HCT116 (cell line): ENCODE data around the gene DCK. TPM values are rescaled to one million over a fixed set of nuclear protein-coding genes. Genes with fewer than 3 reads are reported as not detected.

Experiments
- ATAC-seq: fragments of 200-7000 bp; cut with Tn5 transposase; 2 replicates; pipeline ENCODE4 v1.9.1; 2020; ENCODE audit warnings: mild to moderate bottlenecking, moderate library complexity
- BruUV-seq: library from RNA; stranded (reverse); fragments of 400-500 nt; replicated peaks from 2 replicates; lab custom pipeline; 2021; lab: Mats Ljungman, UMichigan
- CTCF ChIA-PET: fragments of 300-600 bp; sonication (Branson Sonifier 250); formaldehyde crosslinking; loops from one replicate; lab custom pipeline; 2021; ENCODE audit warnings: antibody characterized with exemption; lab: Charles Lee
- POLR2A ChIA-PET: fragments of 300-600, 350-600 bp; sonication (Branson Sonifier 250); formaldehyde crosslinking; loops from one replicate; lab custom pipeline; 2021; ENCODE audit warnings: antibody characterized with exemption; lab: Charles Lee
- RAD21 ChIA-PET, 2 experiments: fragments of 300-600 bp; sonication (Branson Sonifier 250); formaldehyde crosslinking; loops; one replicate each; lab custom pipeline; 2023; ENCODE audit warnings: low total read pairs in 2 of 2; ENCODE audit not compliant: uncharacterized antibody in 2 of 2, unreplicated experiment in 2 of 2, low non-redundant PET in 1 of 2; lab: Charles Lee
- DNase-seq: peaks from one replicate; pipeline ENCODE4 v3.0.0-alpha.2; 2010; ENCODE audit warnings: low read depth, low spot score
- H2AFZ ChIP-seq: fragments of 200-600 bp; shearing (Covaris generic), sonication (generic); 2 replicates; pipeline ENCODE4 v1.6.1; 2017; ENCODE audit warnings: low read depth, mixed run types, mixed read lengths, antibody characterized with exemption, low read length; ENCODE audit not compliant: poor library complexity, severe bottlenecking
- H3K27ac ChIP-seq: 2 replicates; pipeline ENCODE4 v1.5.1; 2012; ENCODE audit warnings: low read depth, low read length
- H3K27me3 ChIP-seq: fragments of 200-600 bp; sonication (generic); 2 replicates; pipeline ENCODE4 v1.6.1; 2016; ENCODE audit warnings: mixed run types, low read length, mixed read lengths; ENCODE audit not compliant: insufficient read depth
- H3K36me3 ChIP-seq, 2 experiments: fragments of 200-500 bp in 1 of 2; fragments of 200-600 bp in 1 of 2; sonication (Bioruptor generic) in 1 of 2; sonication (generic) in 1 of 2; 2 replicates each; pipeline versions ENCODE4 v1.5.1 to v1.6.1; 2014 to 2016; ENCODE audit warnings: low read length in 2 of 2, inconsistent platforms in 1 of 2, mixed read lengths in 1 of 2, mixed run types in 1 of 2; ENCODE audit not compliant: insufficient read depth in 2 of 2, control insufficient read depth in 1 of 2
- H3K4me1 ChIP-seq, 2 experiments: fragments of 200-600 bp in 1 of 2; sonication (generic) in 1 of 2; 2 replicates each; pipeline versions ENCODE4 v1.5.1 to v1.6.1; 2012 to 2017; ENCODE audit warnings: low read length in 2 of 2, inconsistent platforms in 1 of 2, mild to moderate bottlenecking in 1 of 2, mixed read lengths in 1 of 2, mixed run types in 1 of 2, moderate library complexity in 1 of 2; ENCODE audit not compliant: insufficient read depth in 2 of 2, control insufficient read depth in 1 of 2
- H3K4me2 ChIP-seq: fragments of 200-600 bp; sonication (generic); 2 replicates; pipeline ENCODE4 v1.6.1; 2017; ENCODE audit warnings: mixed run types, low read length, mixed read lengths
- H3K4me3 ChIP-seq, 2 experiments: fragments of 200-600 bp in 1 of 2; sonication (generic) in 1 of 2; replicated peaks in 1 of 2; 2 replicates each; pipeline ENCODE4 v1.5.1; 2011 to 2016; ENCODE audit warnings: low read length in 2 of 2, control low read depth in 1 of 2, low read depth in 1 of 2, mild to moderate bottlenecking in 1 of 2, mixed read lengths in 1 of 2, mixed run types in 1 of 2
- H3K79me2 ChIP-seq: fragments of 200-600 bp; sonication (generic); 2 replicates; pipeline ENCODE4 v1.6.1; 2017; ENCODE audit warnings: mild to moderate bottlenecking, mixed run types, low read length, moderate library complexity, mixed read lengths; ENCODE audit not compliant: insufficient read depth
- H3K9ac ChIP-seq: fragments of 200-600 bp; sonication (generic); 2 replicates; pipeline ENCODE4 v1.6.1; 2016; ENCODE audit warnings: low read length, mixed read lengths
- H3K9me2 ChIP-seq: fragments of 200-600 bp; sonication (generic), shearing (Covaris generic); 2 replicates; pipeline ENCODE4 v1.6.1; 2017; ENCODE audit warnings: mixed run types, mild to moderate bottlenecking, moderate library complexity; ENCODE audit not compliant: insufficient read depth
- H3K9me3 ChIP-seq, 2 experiments: fragments of 200-500 bp in 1 of 2; fragments of 200-600 bp in 1 of 2; sonication (Bioruptor generic) in 1 of 2; sonication (generic) in 1 of 2; 2 replicates each; pipeline ENCODE4 v1.6.1; 2014 to 2017; ENCODE audit warnings: low read length in 2 of 2, mixed read lengths in 2 of 2, inconsistent platforms in 1 of 2, low read depth in 1 of 2, mild to moderate bottlenecking in 1 of 2, mixed run types in 1 of 2, moderate library complexity in 1 of 2; ENCODE audit not compliant: control insufficient read depth in 1 of 2, insufficient read depth in 1 of 2
- H4K20me1 ChIP-seq: fragments of 200-600 bp; sonication (generic), shearing (Covaris generic); 2 replicates; pipeline ENCODE4 v1.6.1; 2017; ENCODE audit warnings: mixed run types, mild to moderate bottlenecking, moderate library complexity; ENCODE audit not compliant: insufficient read depth
- ATF3 ChIP-seq: IDR thresholded peaks from 2 replicates; pipeline ENCODE4 v1.6.1; 2012
- CBX3 ChIP-seq: IDR thresholded peaks from 2 replicates; pipeline ENCODE4 v1.6.1; 2012; ENCODE audit warnings: low read depth
- CEBPB ChIP-seq: IDR thresholded peaks from 2 replicates; pipeline ENCODE4 v1.6.1; 2012; ENCODE audit warnings: low read depth
- CTCF ChIP-seq, 3 experiments: fragments of 200-600 bp in 1 of 3; sonication (generic) in 1 of 3; IDR thresholded peaks in 2 of 3; conservative IDR thresholded peaks in 1 of 3; 2 replicates each; pipeline ENCODE4 v1.5.1; 2012 to 2017; ENCODE audit warnings: low read depth in 2 of 3, low read length in 2 of 3, antibody characterized with exemption in 1 of 3, borderline replicate concordance in 1 of 3, control low read depth in 1 of 3, mild to moderate bottlenecking in 1 of 3, mixed read lengths in 1 of 3, mixed run types in 1 of 3, moderate library complexity in 1 of 3; ENCODE audit not compliant: insufficient read depth in 1 of 3
- ELF1 ChIP-seq: IDR thresholded peaks from 2 replicates; pipeline ENCODE4 v1.6.1; 2012; ENCODE audit warnings: low read depth, borderline replicate concordance
- EZH2phosphoT487 ChIP-seq: fragments of 200-600 bp; IDR thresholded peaks from 2 replicates; pipeline ENCODE4 v1.6.1; 2018; ENCODE audit warnings: antibody characterized with exemption, borderline replicate concordance
- SIN3A ChIP-seq: IDR thresholded peaks from 2 replicates; pipeline ENCODE4 v1.6.1; 2012; ENCODE audit warnings: low read depth
- YY1 ChIP-seq: IDR thresholded peaks from 2 replicates; pipeline ENCODE4 v1.6.1; 2011; ENCODE audit warnings: low read length, low read depth, moderate library complexity, mild to moderate bottlenecking; ENCODE audit not compliant: insufficient replicate concordance; ENCODE audit errors: extremely low read depth
- ZBTB33 ChIP-seq: IDR thresholded peaks from 2 replicates; pipeline ENCODE4 v1.6.1; 2011; ENCODE audit warnings: mild to moderate bottlenecking, low read length, moderate library complexity; ENCODE audit not compliant: insufficient replicate concordance; ENCODE audit errors: extremely low read depth
- ZFX ChIP-seq: fragments of 450-650 bp; IDR thresholded peaks from 2 replicates; pipeline ENCODE4 v1.6.1; 2017
- intact Hi-C: fragments of 100-400 bp; cut with micrococcal nuclease; formaldehyde crosslinking; loops from 2 replicates; pipeline ENCODE4 v1.10.0; 2022
- total RNA-seq: library from RNA; stranded (reverse); gene quantifications from one replicate; pipeline ENCODE4 v1.2.1, GENCODE V29; 2021; ENCODE audit not compliant: unreplicated experiment

The DCK gene
- total RNA-seq, 1 experiment from 2014 or later, result 23.0 TPM

DNA sequence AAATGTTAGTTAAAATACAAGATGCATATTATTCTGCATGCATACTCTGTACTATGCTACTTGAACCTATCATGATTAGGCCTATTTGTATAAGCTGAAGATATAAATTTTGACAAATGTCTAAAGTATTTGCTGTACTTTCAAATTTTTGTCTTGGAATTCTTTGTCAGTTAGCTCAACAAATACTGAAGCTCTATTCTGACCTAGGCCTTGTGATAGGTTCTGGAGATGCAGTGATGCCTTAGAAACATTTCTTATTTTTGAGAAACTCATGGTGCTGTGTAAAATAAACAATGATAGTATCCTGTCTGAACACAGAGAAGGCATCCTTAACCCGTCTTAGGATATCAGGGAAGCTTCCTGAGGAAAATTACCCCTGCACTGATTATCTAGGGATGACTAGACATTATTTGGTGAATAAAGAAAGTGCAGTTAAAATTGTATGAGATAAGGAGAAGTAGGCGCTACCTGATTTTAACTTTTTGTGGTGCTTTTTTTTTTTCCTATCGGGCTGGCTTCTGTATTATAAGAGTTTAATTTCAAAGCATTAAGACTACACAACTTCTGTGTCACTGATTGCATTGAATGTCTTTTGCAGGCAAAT lies 47.9 kb upstream of the DCK start:
- Histone ChIP-seq H3K4me2 (no peak overlapping the region), H3K36me3 (no peaks in the 10 kb centered on the region), H3K27ac (no peak overlapping the region), H3K79me2 (peaks cover 30% of the 10 kb centered on the region), H2AFZ (no peak overlapping the region), H3K9ac (no peak overlapping the region), H3K27me3 (no peaks in the 10 kb centered on the region), H3K9me2 (no peaks in the 10 kb centered on the region), H3K9me3 (no peaks in the 10 kb centered on the region), H3K4me1 (no peaks in the 10 kb centered on the region), H3K4me3 (no peak overlapping the region), H4K20me1 (no peaks in the 10 kb centered on the region)
- ATAC-seq (no peak), DNase-seq (no peak)
- ChIA-PET RAD21 (no interaction called here), CTCF (no interaction called here), POLR2A (no interaction called here)
- BruUV-seq, result no TSS peak
- intact Hi-C loops, result no loop called here
- TF ChIP-seq CEBPB, result no peak
- TF ChIP-seq ZFX, result no peak

DNA sequence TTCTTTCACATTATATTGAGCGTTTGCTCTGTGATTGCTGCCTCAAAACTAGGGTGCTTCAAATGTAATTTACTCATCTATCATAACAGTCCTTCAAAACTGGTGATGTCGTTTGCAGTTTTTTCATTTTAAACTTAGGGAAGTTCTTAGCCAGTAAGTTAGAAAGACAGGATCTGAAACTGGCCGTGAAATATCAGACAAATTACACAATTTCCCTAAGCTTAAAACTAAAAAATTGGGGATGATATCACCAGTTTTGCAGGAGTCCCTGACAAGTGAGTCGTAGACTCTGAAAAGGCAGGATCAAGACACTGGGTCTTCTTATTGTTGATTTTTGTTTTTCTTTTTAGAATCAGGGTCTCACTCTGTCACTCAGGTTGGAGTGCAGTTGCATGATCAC lies 46.5 kb upstream of the DCK start:
- no peak overlapping the region for H3K4me3 ChIP-seq
- no peaks in the 10 kb centered on the region for H3K36me3 ChIP-seq
- no peaks in the 10 kb centered on the region for H3K9me3 ChIP-seq
- H3K27ac ChIP-seq, result no peak overlapping the region
- H2AFZ ChIP-seq, result no peak overlapping the region
- H3K9ac ChIP-seq, result no peak overlapping the region
- ChIA-PET CTCF (no interaction called here), POLR2A (no interaction called here), RAD21 (no interaction called here)
- intact Hi-C loops, result no loop called here
- no peaks in the 10 kb centered on the region for H3K4me1 ChIP-seq
- TF ChIP-seq YY1, result no peak
- TF ChIP-seq SIN3A, result no peak
- no peak for TF ChIP-seq CBX3
- TF ChIP-seq ATF3, result no peak
- no peak for TF ChIP-seq CEBPB
- TF ChIP-seq ELF1, result no peak
- TF ChIP-seq ZBTB33, result no peak
- TF ChIP-seq EZH2phosphoT487, result no peak
- no peak for TF ChIP-seq CTCF (IDR thresholded peaks at IDR 0.05 in 2 of 3, conservative IDR thresholded peaks at IDR 0.05 in 1 of 3; ENCODE audit: borderline replicate concordance in 1 of 3, insufficient read depth in 1 of 3, low read depth in 2 of 3, low read length in 2 of 3)
- no peaks in the 10 kb centered on the region for H3K9me2 ChIP-seq
- DNase-seq, result no peak
- no peak overlapping the region for H3K4me2 ChIP-seq
- no peaks in the 10 kb centered on the region for H3K27me3 ChIP-seq
- no TSS peak for BruUV-seq
- H3K79me2 ChIP-seq, result peaks cover 33% of the 10 kb centered on the region
- no peaks in the 10 kb centered on the region for H4K20me1 ChIP-seq
- ATAC-seq, result no peak
